SIG-M5 treated with dmso at 0.1 percent for 504 hours (cell line): Measurements from ENCODE around the gene LDB2.
"Not testable (repeated sequence)": the region's sequence is repeated elsewhere in the genome, so short reads cannot be mapped to it uniquely, and the experiment has no call there.

Experiments used
- DNase-seq: peaks from one replicate; lab custom pipeline; 2025; ENCODE audit not compliant: unreplicated experiment; lab: John Stamatoyannopoulos, UW

Gene LDB2

DNA sequence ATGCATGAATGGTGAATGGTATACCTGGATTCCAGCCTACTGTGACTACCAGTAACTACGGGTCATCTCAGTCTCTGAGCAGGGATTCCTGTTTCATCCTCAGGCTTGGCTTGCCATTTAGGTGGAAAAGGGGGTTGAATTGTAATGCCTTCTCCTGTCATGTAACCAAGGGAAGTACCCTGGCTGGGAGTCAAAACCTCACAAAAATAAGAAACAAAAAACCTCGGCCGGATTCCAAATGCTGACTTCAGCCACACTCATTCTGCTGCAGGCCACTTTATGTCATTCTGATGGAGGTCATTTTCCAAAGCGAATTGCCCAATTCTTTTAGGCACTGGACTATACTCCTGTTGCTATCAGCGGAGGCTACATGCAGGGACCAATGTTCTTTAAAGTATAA lies 324.7 kb downstream of the LDB2 start:
- no peak for DNase-seq

DNA sequence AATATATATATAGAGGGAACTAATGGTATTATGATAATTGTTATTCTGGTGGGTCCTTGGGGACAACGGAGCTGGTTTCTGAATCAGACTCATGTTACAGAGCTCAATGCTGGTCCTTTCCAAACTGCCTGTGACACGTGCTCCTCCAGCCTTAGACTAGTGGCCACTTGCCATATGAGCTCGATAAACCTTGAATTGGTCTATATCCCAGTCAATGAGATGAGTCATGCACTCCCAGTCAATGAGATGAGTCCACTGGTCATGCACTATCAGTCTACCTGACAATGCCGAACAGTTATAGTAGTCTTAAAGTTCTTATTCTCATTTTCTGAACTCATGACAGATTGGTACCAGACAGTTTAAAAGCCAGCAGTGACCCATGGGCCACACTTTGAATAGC lies 325.2 kb downstream of the LDB2 start:
- no peak for DNase-seq

DNA sequence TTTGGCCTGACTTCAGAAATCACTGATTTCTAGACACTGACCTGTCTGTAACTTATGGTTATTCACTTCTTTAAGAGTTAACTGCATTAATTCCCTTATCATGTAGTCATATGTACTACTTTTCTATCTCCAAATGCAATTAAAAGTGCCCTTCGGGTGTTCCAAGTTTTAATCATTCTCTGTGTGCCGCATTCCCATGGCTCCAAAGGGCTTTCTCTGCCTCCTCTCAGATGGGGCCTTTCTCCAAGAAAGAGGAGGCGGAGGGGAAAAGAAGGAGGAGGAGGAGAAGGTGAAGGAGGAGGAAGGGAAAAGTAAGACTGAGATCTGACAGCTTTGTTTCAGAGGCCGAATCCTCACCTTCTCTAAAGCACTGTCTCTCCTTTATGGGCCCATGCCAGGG lies 325.8 kb downstream of the LDB2 start:
- DNase-seq = no peak

DNA sequence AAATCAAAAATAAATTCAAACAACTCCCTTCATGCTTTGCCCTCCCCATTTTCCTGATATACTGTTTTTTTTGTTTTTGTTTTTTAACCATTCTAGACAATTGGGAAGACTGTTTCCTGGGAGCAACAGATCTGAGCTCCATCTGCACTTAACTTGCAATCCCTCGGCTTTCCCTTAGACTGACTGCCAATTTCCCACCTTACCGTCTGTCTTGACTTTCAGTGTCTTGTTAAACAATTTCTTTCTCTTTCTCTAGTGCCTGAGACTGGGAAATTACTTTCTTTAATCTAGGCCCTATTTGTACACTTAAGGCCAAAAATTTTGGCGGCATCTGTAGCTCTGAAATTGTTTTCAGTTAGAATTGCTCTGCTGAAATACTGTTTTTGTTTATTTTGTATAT lies 326.3 kb downstream of the LDB2 start:
- DNase-seq = no peak

DNA sequence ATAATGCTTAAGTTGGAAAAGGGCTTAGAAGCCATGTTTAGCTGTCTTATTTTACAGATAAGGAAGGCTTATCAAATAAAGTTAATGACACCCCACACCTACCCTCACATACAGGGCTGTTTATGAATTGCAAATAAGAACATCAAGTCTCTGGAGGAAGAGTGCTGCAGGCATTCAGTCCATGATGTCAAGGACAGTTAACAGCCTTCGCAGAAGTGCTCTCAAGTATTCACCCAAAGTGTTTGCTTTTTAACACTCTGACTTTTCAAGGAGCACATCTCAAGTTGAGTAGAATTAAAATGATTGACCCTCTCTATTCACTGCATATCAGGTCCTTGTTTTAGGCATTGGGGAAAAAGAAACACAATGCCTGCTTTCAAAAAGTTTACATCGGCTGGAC lies 328.7 kb downstream of the LDB2 start:
- DNase-seq = no peak

DNA sequence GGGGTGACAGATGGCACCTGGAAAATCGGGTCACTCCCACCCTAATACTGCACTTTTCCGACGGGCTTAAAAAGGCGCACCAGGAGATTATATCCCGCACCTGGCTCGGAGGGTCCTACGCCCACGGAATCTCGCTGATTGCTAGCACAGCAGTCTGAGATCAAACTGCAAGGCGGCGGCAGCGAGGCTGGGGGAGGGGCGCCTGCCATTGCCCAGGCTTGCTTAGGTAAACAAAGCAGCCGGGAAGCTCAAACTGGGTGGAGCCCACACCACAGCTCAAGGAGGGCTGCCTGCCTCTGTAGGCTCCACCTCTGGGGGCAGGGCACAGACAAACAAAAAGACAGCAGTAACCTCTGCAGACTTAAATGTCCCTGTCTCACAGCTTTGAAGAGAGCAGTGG lies 341.1 kb downstream of the LDB2 start:
- DNase-seq = not testable (repeated sequence)

DNA sequence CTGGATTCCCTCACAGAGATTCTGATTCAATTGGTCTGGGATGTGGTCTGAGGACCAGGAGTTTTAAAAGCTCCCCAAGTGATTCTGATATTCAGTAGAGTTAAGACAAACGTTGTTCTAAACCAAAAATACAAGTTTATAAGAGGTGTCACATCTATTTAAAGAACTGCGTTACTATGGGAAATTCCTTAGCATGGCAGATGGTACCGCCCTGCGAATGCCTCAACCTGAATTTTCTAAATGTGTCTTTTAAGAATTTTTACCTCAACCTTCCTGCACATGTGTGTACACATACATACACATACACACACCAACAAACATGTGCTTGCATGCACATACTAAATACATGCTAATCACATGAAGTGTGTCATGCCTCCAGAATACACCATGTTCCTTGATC lies 343.3 kb downstream of the LDB2 start:
- no peak for DNase-seq

DNA sequence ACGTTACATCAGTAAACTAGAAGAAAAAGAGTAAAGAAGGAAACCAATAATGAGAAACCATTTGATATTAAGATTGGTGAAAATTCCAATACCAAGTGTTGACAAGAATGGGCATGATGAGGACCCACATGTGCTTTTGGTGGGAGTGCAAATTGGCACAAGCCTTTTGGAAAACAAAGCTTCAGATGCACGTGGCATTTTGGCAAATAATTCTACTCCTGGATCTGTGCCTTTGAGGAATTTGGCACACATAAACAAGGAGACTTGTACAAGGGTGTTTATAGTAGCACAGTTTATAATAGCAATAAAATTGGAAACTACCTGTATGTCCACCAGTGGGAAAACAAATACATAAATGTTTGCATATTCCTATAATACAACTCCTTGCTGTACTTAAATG lies 347.9 kb downstream of the LDB2 start:
- no peak for DNase-seq

DNA sequence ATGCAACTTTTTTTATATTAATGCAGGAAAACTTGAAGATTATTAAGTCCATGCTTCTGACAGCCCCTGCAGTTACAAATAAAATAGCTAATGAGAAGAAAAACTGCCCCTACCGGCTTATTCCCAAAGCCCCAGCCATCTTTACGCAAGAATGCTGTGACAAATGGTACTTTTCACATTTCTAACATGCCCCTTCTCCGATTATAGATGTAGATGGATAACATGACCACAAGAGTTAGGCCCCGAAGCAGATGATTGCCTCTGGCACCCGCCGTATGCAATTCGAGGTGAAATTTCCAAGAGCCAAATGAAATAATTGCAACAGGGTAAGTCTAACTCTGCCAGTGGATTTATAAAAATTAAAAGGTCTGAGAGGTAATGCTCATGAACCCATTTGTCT lies 352.8 kb downstream of the LDB2 start:
- DNase-seq = no peak

DNA sequence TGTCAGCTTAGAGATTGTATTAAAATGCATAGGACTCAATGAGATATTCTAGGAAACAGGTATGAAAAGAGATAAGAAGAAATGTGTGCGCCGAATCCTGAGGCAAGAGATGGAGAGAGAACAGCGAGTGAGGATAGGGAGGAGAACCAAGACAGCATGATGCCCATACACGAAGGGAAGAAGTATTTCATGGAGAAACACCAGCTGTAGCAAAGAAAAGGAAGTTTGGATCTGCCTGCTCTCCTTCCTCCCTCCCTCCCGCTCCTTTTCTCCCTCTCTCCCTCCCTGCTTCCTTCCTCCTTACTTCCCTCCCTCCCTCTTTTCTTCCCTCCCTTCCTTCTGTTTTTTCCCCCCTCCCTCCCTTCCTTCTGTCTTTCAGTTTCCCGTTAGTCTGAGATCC lies 353.6 kb downstream of the LDB2 start:
- no peak for DNase-seq

DNA sequence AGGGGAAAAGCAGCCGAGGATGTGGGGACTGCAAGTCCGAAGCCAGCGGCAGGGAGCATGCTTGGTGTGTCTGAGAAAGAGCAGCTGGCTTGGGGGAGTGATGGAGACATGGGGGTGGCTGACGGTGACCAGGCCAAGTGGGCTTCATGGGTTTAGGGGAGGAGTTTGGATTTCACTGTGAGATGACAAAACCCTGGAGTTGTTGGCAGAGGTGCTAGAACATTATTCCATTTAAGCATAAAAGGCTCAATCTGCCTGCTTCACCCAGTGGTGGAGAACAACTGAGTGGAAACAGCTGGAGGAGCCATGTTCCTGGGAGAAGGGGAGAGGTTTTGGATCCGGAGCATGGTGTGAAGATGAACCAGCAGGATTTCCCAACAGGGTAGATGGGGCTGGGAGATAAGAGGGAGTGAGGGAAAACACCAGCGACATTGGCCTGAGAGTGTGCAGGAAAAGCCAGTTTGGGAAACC lies 354.2 kb downstream of the LDB2 start:
- DNase-seq = no peak

DNA sequence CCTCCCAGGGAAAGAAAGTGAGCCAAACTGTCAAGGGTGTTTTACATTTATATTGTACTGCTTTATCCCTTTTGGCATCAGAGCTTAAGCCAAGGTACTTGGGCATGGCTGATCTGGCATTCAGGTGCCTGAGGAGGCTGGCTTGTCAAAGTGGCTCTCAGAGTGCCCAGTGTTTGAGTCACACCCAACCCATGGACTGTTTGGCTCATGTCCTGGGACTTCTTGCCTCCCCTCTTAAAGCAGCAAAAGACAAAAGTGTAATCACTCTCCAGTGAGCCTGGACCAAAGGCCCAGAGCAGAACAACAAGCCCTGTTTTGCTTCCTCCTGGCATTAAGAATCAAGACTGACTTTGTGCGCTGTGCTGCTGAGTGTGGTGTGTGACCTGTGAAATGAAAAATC lies 360.5 kb downstream of the LDB2 start:
- DNase-seq = no peak

DNA sequence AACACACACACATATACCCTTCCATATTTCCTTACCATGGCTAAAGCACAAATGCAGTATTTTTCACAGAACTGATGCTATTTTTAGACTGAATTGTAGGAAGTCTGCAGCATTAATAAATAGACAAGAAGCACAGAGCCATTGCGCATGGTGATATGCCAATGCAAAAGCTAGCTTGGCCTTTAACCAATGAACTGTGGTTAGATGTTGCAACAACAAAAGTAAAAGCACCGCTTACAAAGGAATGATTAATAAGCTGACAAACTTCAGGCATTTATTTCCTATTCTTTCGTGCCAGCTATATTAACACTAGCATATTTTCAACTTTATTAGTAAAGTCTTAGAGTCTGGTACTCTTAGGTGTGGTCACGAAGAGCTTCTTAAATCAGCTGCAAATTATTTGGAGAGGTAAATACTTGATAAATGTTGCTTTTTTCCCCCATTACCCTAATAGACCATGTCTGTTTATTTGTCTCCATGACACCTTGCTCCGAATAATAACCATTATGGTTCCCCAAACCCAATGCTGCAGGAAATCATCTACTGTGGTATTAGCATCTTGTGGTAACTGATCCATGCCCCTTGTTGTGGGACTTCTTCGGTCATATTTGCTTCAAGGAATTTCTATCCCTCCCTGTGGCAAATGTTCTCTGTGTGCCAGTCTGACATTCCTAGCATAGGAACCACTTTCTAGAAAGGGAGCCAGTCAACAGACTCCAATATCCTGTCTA lies 366.0 kb downstream of the LDB2 start:
- no peak for DNase-seq

DNA sequence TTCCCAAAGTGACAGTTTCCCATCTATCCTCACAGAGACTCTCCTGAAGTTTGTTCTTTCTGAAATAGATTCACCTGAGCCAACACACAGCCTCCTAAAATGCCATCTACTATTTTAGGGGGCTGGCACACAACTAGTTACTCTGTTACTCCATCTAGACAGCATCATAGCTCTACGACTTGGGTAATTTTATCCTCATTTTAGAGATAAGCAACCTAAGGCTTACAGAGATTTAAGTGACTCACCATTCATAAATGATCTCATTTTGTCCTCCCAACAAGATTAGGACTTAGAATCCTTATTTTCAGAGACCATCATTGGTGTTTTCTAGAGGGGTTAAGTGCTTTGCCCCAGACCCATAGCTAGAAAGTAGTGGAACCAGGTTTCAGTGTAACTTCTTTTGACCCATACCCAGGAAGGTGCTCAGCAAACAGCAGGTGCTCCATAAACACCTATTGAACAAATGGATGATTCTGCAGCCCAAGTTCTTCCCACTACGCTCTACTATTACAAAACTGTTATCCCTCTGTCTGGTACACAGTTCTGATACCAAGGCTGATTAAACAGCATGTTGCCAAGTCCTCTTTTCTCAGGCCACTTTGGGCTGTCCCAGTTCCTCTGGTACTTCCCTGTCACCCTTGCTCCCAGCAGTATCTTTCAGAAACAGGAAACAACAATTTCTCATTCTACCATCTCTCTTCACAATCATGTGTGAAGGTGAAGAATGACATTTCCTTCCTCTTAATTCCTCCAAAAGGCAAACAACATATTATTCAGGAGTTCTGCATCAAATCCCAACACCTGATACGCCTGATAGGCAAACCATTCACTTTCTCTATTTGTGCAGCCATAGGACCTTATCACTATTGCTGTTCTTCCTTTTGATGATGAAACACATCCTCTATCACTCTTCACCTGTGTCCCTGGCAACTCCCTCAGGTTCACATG lies 367.5 kb downstream of the LDB2 start:
- DNase-seq = no peak

DNA sequence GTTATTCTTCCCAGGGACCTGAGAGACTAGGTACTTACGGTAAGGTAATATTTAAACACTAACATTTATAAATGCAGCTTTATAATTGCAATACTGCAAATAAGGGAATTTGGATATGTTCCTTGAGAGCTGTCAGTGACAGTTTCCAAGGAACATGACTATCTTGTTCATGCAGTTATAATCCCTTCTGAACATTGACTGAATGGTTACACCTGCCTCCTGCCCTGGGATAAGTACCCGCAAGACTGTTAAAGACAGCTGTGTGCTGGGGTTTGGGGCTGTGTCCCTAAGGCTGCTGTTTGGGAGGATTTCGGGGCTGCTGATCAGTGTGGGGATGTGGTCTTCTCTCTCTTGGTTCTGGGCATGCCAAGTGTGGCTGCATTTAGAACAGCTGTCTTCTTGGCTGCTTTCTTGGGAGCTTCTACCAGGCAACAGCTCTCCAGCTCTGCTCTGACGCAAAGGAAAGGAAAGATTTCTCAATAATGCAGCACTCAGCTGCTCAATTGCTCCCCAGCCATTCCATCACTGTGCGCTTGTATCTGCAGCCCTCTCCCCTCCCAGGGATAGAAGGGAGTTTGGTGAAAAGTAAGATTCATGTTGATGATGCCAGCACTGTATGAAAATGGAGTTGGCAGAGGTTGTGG lies 373.4 kb downstream of the LDB2 start:
- DNase-seq = no peak

DNA sequence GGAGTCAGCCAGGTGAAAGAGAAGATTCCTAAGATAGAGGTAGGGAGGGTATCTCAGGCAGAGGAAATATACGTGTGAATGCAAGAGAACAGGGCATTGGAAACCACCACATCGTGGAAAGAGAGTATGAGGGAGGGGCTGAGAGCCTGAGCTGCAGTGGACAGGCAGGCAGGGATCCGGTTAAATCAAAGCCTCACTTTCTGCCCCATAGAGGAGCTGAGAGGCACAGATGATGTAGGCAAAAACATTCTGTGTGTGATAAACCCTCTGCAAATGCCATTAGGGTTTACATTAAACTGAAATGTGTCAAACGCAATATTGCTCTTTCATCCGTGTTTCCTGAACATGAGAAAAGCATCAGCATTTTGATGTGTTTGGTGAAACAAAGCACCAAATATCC lies 374.0 kb downstream of the LDB2 start:
- no peak for DNase-seq

DNA sequence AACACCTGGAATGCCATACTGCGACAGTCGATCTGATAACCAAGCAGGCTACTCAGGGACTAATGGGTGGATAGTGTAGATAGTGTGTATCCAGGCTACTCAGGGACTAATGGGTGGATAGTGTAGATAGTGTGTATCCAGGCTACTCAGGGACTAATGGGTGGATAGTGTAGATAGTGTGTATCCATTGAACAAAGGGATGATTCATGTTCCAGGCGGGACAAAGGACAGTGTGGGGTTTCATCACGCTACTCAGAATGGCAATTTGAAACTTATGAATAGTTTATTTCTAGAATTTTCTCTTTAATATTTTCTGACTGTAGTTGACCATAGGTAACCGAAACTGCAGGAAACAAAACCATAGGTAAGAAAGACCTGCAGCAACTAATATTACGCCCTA lies 374.9 kb downstream of the LDB2 start:
- DNase-seq = not testable (repeated sequence)

DNA sequence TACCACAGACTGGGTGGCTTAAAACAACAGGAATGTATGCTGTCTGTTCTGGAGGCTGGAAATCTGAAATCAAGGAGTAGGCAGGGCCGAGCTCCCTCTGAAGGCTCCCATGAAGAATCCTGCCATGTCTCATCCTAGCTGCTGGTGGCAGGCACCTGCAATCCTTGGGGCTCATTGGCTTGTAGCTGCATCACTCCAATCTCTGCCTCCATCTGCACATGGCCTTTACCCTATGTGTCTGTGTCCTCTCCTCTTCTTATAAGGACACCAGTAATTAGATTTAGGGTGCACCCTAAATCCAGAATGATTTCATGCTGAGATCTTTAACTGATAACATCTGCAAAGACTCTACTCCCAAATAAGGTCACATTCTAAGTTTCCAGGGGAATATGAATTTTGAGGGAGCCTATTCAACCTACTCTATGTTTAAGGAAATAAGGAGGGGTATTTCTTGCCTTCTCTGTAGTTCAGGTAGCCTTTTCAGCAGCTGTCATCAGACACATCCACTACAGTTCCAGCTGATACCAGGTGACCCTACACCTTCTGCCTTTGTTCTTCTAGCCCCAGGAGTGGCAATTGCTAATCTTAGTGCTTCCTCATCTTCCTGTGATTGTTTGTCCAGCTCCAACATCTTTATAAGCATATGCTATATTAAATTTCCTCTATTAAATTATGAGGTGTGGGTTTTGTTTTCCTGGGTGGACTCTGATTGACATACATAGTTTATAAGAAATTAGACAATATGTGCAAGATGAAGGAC lies 377.1 kb downstream of the LDB2 start:
- DNase-seq = no peak

DNA sequence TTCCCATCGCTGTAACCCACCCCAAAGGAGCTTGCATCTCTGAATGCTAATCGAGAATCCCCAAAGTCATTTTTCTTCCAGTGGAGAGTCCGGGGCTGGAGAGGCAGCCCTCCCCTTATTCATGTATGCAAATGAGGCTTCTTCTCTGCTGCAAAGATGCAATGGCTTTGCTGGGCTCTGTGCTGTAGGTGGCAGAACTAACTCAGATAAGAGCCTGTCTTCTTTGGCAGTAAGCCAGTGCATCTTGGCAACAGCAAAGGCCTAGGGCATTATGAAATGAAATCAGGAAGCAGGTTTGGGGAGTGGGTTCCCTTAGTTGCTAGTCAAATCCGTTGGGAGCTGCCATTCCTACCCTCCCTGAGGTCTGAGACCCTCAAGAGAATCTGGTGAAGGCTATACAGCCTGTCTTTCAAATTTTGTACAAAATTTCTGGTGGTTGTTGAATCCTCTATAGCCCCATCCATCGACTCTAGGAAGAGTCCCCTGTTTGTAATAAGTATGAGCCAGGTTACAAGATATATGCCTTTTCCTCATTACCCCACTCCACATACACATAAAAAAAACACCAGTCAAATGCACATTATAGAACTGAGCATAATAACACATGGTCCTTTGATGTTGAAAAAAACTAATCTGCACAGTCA lies 381.5 kb downstream of the LDB2 start:
- DNase-seq = no peak

DNA sequence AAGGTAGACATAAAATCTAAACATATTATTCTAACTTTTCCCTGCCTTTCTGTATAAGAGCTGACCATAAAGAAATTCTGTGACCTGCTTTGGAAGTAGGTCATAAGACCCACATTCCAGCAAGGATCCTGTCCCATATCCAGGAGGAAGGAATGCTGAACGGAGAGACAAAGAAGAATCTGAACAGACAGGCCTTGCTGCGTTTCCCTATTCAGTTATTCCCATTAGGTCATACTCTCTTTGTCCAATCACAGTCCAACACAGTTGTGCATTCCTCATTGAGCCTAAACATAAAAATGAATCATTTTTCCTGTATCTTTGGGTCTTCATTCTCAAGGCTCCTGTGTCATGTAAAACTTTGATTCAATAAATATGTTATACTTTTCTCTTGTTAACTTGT lies 384.6 kb downstream of the LDB2 start:
- DNase-seq = no peak

DNA sequence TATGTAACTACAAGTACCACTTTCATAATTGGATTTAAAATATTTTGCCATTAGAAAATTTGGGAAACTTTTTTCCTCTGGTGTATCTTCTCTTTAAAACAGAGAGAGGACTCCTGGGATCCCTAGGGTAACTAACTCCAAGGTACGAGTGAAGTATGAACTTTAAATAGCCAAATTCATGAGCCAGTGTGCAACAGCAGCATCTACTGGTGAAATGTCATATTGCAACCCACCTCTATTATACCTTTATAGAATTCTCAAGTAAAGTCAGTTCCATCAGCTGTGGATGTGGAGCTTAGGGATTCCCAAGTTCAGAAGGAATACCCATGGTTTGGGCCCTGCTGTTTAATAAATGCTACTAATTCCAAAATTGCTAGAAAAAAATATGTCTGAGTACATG lies 389.5 kb downstream of the LDB2 start:
- DNase-seq = no peak
